ENCODE data around the gene N4BP2L1. TPM values are rescaled to one million over a fixed set of nuclear protein-coding genes. Genes with fewer than 3 reads are reported as not detected.

N4BP2L1 gene
- total RNA-seq: 7.2 TPM
- 1 to 10 TPM; 4.6 to 7.9 (median 6.1) TPM for polyA plus RNA-seq (ENCODE audit: insufficient read depth in 1 of 8, insufficient read length in 8 of 8, low replicate concordance in 1 of 8)
- long read RNA-seq, donor 1, partial matches to known transcripts: 0 of 2 reads
- long read RNA-seq, donor 1, other reads (novel, unspliced or antisense): 0 of 2 reads
- long read RNA-seq, donor 2: 0 reads
- long read RNA-seq, donor 3, partial matches to known transcripts: 0 of 6 reads
- long read RNA-seq, donor 3, other reads (novel, unspliced or antisense): 0 of 6 reads
- long read RNA-seq, donor 4, partial matches to known transcripts: 0 of 2 reads
- long read RNA-seq, donor 4, other reads (novel, unspliced or antisense): 0 of 2 reads
- long read RNA-seq, donor 5, partial matches to known transcripts: 0 of 4 reads
- long read RNA-seq, donor 5, other reads (novel, unspliced or antisense): 0 of 4 reads
- long read RNA-seq, donor 6, partial matches to known transcripts: 0 of 2 reads
- long read RNA-seq, donor 6, other reads (novel, unspliced or antisense): 0 of 2 reads
- long read RNA-seq, donor 7, partial matches to known transcripts: 0 of 3 reads
- long read RNA-seq, donor 7, other reads (novel, unspliced or antisense): 0 of 3 reads
- long read RNA-seq, donor 8, partial matches to known transcripts: 0 of 2 reads
- long read RNA-seq, donor 8, other reads (novel, unspliced or antisense): 0 of 2 reads
- long read RNA-seq, donor 9, partial matches to known transcripts: 0 of 2 reads
- long read RNA-seq, donor 9, other reads (novel, unspliced or antisense): 0 of 2 reads
- long read RNA-seq, donor 10, transcript N4BP2L1-204 (5 exons, 2,994 nt): major isoform, 6 of 6 reads
- long read RNA-seq, donor 10, partial matches to known transcripts: 0 of 6 reads
- long read RNA-seq, donor 10, other reads (novel, unspliced or antisense): 0 of 6 reads
- long read RNA-seq, donor 11, partial matches to known transcripts: 0 of 3 reads
- long read RNA-seq, donor 11, other reads (novel, unspliced or antisense): 0 of 3 reads

GRCh38 chr13:32427852-32428580, at the start of gene N4BP2L1:
N4BP2L1 (minus strand) TSS chr13:32428130; CDS start chr13:32428082, 48 bp downstream.
- peaks cover 24% of the 10 kb centered on the region for H3K4me1 ChIP-seq (ENCODE audit: control insufficient read depth, insufficient read depth, low read length)
- no peaks in the 10 kb centered on the region for H3K27me3 ChIP-seq (ENCODE audit: control insufficient read depth, insufficient read depth, low read length)
- peak; percentile 84 for DNase-seq
- no peaks in the 10 kb centered on the region for H3K9me3 ChIP-seq (replicated peaks; ENCODE audit: control insufficient read depth, low read depth, low read length)
- 0% methylated on average over 22 of the region's 40 CpGs for WGBS (ENCODE audit: insufficient coverage)
- no peaks in the 10 kb centered on the region for H3K36me3 ChIP-seq (ENCODE audit: control insufficient read depth, insufficient read depth, low read length)
- H3K4me3 ChIP-seq (ENCODE audit: low read length): peak within 1 kb of the TSS; percentile 80
- H3K27ac ChIP-seq (ENCODE audit: low read length): peak within 1 kb of the TSS; percentile 79

DNA sequence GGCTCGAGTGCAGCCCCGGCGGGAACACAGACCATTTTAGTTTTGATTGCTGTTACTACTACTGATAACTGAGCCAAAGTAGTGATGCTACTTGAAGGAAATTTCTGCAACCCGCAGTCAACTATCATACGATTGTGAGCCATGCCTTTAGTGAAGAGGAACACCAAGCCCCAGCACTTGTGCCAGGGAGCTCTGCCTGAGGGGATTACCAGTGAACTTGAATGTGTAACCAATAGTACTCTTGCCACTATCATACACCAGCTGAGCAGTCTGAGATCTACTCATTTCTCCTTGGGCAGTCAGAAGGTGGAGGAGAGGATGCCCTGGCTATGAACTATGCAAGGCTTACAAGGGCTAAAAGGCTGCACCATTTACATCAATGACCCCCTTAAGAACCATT, 49.0 kb upstream of the N4BP2L1 start:
- peaks cover 4% of the 10 kb centered on the region for H3K4me1 ChIP-seq (ENCODE audit: control insufficient read depth, insufficient read depth, low read length)
- 91% methylated on average over 5 of the region's 5 CpGs for WGBS (ENCODE audit: insufficient coverage)

DNA sequence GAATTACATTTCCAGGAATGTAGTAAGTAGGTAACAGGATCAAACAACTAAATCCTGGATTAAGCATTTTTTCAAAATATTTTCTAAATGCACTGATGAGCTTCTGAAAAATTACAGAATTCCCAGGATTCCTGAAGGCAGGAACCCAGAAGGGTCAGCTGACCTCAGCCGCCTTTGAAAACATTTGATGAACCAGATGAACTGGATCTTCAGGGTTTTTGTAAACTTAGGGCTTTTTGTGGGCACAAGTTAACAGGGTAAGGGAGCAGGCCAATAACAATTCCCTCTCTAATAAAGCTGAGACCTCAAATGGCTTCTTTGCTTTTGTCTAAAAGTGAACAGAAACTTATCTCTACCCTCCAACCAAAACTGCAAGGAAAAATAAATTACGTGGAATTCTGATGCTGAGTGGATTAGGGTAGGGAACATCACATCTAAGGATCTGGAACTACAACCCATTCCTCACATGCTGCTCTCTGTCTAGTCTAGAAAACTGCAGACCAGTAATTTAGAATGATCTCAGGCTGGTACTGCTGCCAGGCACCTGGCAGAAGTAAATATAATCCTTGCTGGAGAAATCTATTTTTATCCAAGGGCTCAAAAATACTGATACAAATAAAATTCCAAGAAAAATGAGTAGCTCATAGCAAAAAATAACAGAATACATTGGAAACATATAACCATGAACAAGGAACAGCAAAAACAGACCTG, 48.2 kb upstream of the N4BP2L1 start:
- no CpG with 5 or more reads among the region's 2 CpGs for WGBS (ENCODE audit: insufficient coverage)
- Histone ChIP-seq H3K4me1 (ENCODE audit: control insufficient read depth, insufficient read depth, low read length) (peaks cover 9% of the 10 kb centered on the region), H3K4me3 (ENCODE audit: low read length) (no peak overlapping the region), H3K36me3 (ENCODE audit: control insufficient read depth, insufficient read depth, low read length) (no peaks in the 10 kb centered on the region), H3K27ac (ENCODE audit: low read length) (no peak overlapping the region), H3K27me3 (ENCODE audit: control insufficient read depth, insufficient read depth, low read length) (no peaks in the 10 kb centered on the region), H3K9me3 (replicated peaks; ENCODE audit: control insufficient read depth, low read depth, low read length) (no peaks in the 10 kb centered on the region)
- DNase-seq: no peak

More for the DNA sequence above, 49.0 kb upstream of the N4BP2L1 start:
- Histone ChIP-seq H3K4me3 (ENCODE audit: low read length) (no peak overlapping the region), H3K27me3 (ENCODE audit: control insufficient read depth, insufficient read depth, low read length) (no peaks in the 10 kb centered on the region), H3K9me3 (replicated peaks; ENCODE audit: control insufficient read depth, low read depth, low read length) (no peaks in the 10 kb centered on the region), H3K36me3 (ENCODE audit: control insufficient read depth, insufficient read depth, low read length) (no peaks in the 10 kb centered on the region), H3K27ac (ENCODE audit: low read length) (no peak overlapping the region)
- no peak for DNase-seq

DNA sequence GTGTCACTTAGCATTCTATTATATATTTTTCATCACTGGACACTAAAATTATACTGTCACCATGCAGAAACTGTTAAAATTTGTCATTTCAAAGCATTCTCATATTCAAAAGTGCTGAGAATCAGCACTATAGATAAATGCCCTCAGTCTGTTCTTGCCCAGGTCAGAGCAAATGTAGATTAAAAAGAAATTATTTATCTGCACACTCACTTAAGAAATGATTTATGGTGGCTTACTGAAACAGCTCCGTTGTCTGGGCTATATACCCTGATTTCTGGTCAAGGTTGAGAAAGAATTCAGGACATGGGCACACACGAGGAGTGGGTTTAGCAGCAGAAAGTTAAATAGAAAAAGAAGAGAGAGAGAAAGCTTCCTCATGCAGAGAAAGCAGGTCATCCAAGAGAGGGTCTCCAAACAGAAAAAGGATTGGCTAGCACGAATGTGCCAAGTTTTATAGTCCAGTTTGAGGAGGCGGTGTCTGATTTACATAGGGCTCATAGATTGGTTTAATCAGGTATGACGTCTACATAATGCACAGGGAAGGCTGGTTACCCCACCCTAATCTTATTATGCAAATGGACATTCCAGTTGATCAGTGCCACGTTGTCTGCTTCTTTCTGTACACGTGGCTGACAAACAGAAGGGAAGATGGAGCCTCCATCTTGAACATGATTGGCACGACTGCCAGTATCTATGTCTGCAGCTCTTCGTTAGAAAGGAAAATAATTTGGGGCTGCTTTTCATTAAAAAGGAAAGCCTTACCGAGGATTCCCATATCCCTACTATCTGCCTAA, 47.3 kb upstream of the N4BP2L1 start:
- H3K36me3 ChIP-seq (ENCODE audit: control insufficient read depth, insufficient read depth, low read length): no peaks in the 10 kb centered on the region
- no peak overlapping the region for H3K27ac ChIP-seq (ENCODE audit: low read length)
- WGBS (ENCODE audit: insufficient coverage): 67% methylated on average over 7 of the region's 10 CpGs
- H3K4me1 ChIP-seq (ENCODE audit: control insufficient read depth, insufficient read depth, low read length): peaks cover 12% of the 10 kb centered on the region
- no peak overlapping the region for H3K4me3 ChIP-seq (ENCODE audit: low read length)
- no peak for DNase-seq
- no peaks in the 10 kb centered on the region for H3K9me3 ChIP-seq (replicated peaks; ENCODE audit: control insufficient read depth, low read depth, low read length)
- H3K27me3 ChIP-seq (ENCODE audit: control insufficient read depth, insufficient read depth, low read length): no peaks in the 10 kb centered on the region

GRCh38 chr13:32473650-32474049, 45.7 kb upstream of the N4BP2L1 start:
- no peak for DNase-seq
- H3K4me1 ChIP-seq (ENCODE audit: control insufficient read depth, insufficient read depth, low read length): peaks cover 17% of the 10 kb centered on the region
- 80% methylated on average over 1 of the region's 1 CpG for WGBS (ENCODE audit: insufficient coverage)

GRCh38 chr13:32472194-32472621, 44.3 kb upstream of the N4BP2L1 start:
- peak; percentile 68 for DNase-seq
- WGBS (ENCODE audit: insufficient coverage): no CpG with 5 or more reads among the region's 3 CpGs

More at GRCh38 chr13:32473650-32474049, 45.7 kb upstream of the N4BP2L1 start:
- H3K36me3 ChIP-seq (ENCODE audit: control insufficient read depth, insufficient read depth, low read length): no peaks in the 10 kb centered on the region
- no peak overlapping the region for H3K27ac ChIP-seq (ENCODE audit: low read length)
- H3K4me3 ChIP-seq (ENCODE audit: low read length): no peak overlapping the region
- H3K27me3 ChIP-seq (ENCODE audit: control insufficient read depth, insufficient read depth, low read length): no peaks in the 10 kb centered on the region
- H3K9me3 ChIP-seq (replicated peaks; ENCODE audit: control insufficient read depth, low read depth, low read length): no peaks in the 10 kb centered on the region

GRCh38 chr13:32471187-32471922, 43.4 kb upstream of the N4BP2L1 start:
- H3K27me3 ChIP-seq (ENCODE audit: control insufficient read depth, insufficient read depth, low read length): no peaks in the 10 kb centered on the region
- DNase-seq: peak; percentile 89
- H3K4me1 ChIP-seq (ENCODE audit: control insufficient read depth, insufficient read depth, low read length): peaks cover 17% of the 10 kb centered on the region
- H3K36me3 ChIP-seq (ENCODE audit: control insufficient read depth, insufficient read depth, low read length): no peaks in the 10 kb centered on the region
- H3K9me3 ChIP-seq (replicated peaks; ENCODE audit: control insufficient read depth, low read depth, low read length): no peaks in the 10 kb centered on the region
- H3K27ac ChIP-seq (ENCODE audit: low read length): peak overlapping the region; percentile 56
- H3K4me3 ChIP-seq (ENCODE audit: low read length): no peak overlapping the region
- 37% methylated on average over 11 of the region's 12 CpGs for WGBS (ENCODE audit: insufficient coverage)

More at GRCh38 chr13:32472194-32472621, 44.3 kb upstream of the N4BP2L1 start:
- Histone ChIP-seq H3K4me3 (ENCODE audit: low read length) (no peak overlapping the region), H3K4me1 (ENCODE audit: control insufficient read depth, insufficient read depth, low read length) (peaks cover 17% of the 10 kb centered on the region), H3K27me3 (ENCODE audit: control insufficient read depth, insufficient read depth, low read length) (no peaks in the 10 kb centered on the region), H3K36me3 (ENCODE audit: control insufficient read depth, insufficient read depth, low read length) (no peaks in the 10 kb centered on the region), H3K27ac (ENCODE audit: low read length) (peak overlapping the region; percentile 56), H3K9me3 (replicated peaks; ENCODE audit: control insufficient read depth, low read depth, low read length) (no peaks in the 10 kb centered on the region)

DNA sequence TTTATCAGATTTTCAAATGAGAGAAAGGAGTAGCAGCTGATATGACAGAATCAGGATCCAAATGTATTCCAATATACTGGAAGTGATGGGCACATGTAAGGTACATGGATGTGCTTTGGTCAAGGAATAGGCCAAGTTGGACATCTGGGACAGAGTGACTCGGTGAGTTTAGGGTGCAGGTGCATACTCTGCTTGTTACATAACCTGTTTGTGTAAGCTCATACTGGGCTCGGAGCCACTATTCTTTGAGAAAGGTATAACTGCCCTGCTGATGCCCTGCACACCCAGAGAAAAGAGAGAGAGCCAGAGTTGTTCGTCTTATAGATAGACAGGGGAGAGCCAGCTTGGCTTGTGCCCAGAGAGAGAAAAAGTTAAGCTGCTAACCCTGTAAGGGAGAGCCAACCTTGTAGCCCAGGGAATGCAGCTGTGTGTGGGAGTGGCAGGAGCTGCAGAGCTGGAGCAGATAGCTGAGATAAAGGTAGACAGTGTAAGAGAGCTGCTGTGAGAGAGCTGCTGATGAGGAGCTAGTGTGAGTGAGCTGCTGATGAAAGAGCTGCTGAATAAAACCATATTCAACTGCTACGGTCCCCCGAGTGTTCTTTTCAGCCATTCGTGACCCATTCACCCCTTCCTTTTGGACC, 40.7 kb upstream of the N4BP2L1 start:
- H3K27ac ChIP-seq (ENCODE audit: low read length): no peak overlapping the region
- peaks cover 17% of the 10 kb centered on the region for H3K4me1 ChIP-seq (ENCODE audit: control insufficient read depth, insufficient read depth, low read length)

More for the DNA sequence above, 40.7 kb upstream of the N4BP2L1 start:
- 68% methylated on average over 6 of the region's 6 CpGs for WGBS (ENCODE audit: insufficient coverage)
- Histone ChIP-seq H3K36me3 (ENCODE audit: control insufficient read depth, insufficient read depth, low read length) (no peaks in the 10 kb centered on the region), H3K27me3 (ENCODE audit: control insufficient read depth, insufficient read depth, low read length) (no peaks in the 10 kb centered on the region), H3K9me3 (replicated peaks; ENCODE audit: control insufficient read depth, low read depth, low read length) (no peaks in the 10 kb centered on the region), H3K4me3 (ENCODE audit: low read length) (no peak overlapping the region)
- DNase-seq: no peak
